GM12878 (cell line): ENCODE data around the gene ARL6IP5. TPM values are rescaled to one million over a fixed set of nuclear protein-coding genes. Genes with fewer than 3 reads are reported as not detected.
A peak's percentile ranks its signal among the peaks of the same experiment; 100 is the strongest.

Source experiments
- ATAC-seq: fragments of 200-7000 bp; cut with Tn5 transposase; 3 replicates; pipeline ENCODE4 v1.9.1; 2020; ENCODE audit warnings: mild to moderate bottlenecking, moderate library complexity
- BruUV-seq: library from RNA; stranded (reverse); fragments of 400-500 nt; replicated peaks from 2 replicates; lab custom pipeline; 2021; lab: Mats Ljungman, UMichigan
- CTCF ChIA-PET: fragments of 300-600 bp; sonication (Branson Sonifier 250); formaldehyde crosslinking; extraction: SDS; loops from one replicate; lab custom pipeline; 2021; ENCODE audit warnings: inconsistent platforms; lab: Yijun Ruan, JAX
- POLR2A ChIA-PET: fragments of 350-600 bp; formaldehyde crosslinking; extraction: SDS; loops from one replicate; lab custom pipeline; 2021; ENCODE audit warnings: inconsistent platforms; lab: Charles Lee
- RAD21 ChIA-PET: fragments of 300-600 bp; sonication (Branson Sonifier 250); formaldehyde crosslinking; loops from one replicate; lab custom pipeline; 2023; ENCODE audit warnings: antibody characterized with exemption; ENCODE audit not compliant: unreplicated experiment; lab: Charles Lee
- SMC1A ChIA-PET: fragments of 300-600 bp; sonication (Branson Sonifier 250); formaldehyde crosslinking; loops from one replicate; lab custom pipeline; 2023; ENCODE audit not compliant: unreplicated experiment, uncharacterized antibody; lab: Charles Lee
- DNase-seq: peaks from one replicate; pipeline ENCODE4 v3.0.0-alpha.2; 2011; ENCODE audit warnings: low read depth, low spot score
- FAIRE-seq: peaks from 3 replicates; lab custom pipeline; 2011; peaks lifted over from hg19 to GRCh38; lab: Jason Lieb, UNC
- H2AFZ ChIP-seq: 2 replicates; pipeline ENCODE4 v1.6.0; 2011; ENCODE audit warnings: low read depth, low read length, control low read depth; ENCODE audit not compliant: control insufficient read depth
- H3K27ac ChIP-seq: 2 replicates; pipeline ENCODE4 v1.5.1; 2011; ENCODE audit warnings: control low read depth; ENCODE audit not compliant: control insufficient read depth, insufficient read depth
- H3K27me3 ChIP-seq, 2 experiments: replicated peaks in 1 of 2; 2 replicates each; pipeline versions ENCODE4 v1.6.0 to v1.6.1; 2011; ENCODE audit warnings: low read length in 1 of 2; ENCODE audit not compliant: control insufficient read depth in 2 of 2, insufficient read depth in 2 of 2
- H3K36me3 ChIP-seq, 2 experiments: 2 replicates each; pipeline ENCODE4 v1.5.1; 2011; ENCODE audit warnings: low read length in 1 of 2; ENCODE audit not compliant: control insufficient read depth in 2 of 2, insufficient read depth in 2 of 2
- H3K4me1 ChIP-seq: 2 replicates; pipeline ENCODE4 v1.6.1; 2011; ENCODE audit warnings: mild to moderate bottlenecking, low read length, moderate library complexity, mixed read lengths; ENCODE audit not compliant: control insufficient read depth, insufficient read depth
- H3K4me2 ChIP-seq: 2 replicates; pipeline ENCODE4 v1.6.0; 2011; ENCODE audit warnings: control low read depth; ENCODE audit not compliant: control insufficient read depth, insufficient read depth
- H3K4me3 ChIP-seq: fragments of 200-600 bp; sonication (generic); 2 replicates; pipeline ENCODE4 v1.5.1; 2016
- H3K79me2 ChIP-seq: 2 replicates; pipeline ENCODE4 v1.6.0; 2011; ENCODE audit warnings: low read length; ENCODE audit not compliant: control insufficient read depth, insufficient read depth
- H3K9ac ChIP-seq: 2 replicates; pipeline ENCODE4 v1.8.0; 2011; ENCODE audit warnings: low read length, control low read depth, mixed read lengths; ENCODE audit not compliant: control insufficient read depth, insufficient read depth
- H3K9me3 ChIP-seq: replicated peaks from 3 replicates; pipeline ENCODE4 v1.5.1; 2011; ENCODE audit warnings: mild to moderate bottlenecking, low read length; ENCODE audit not compliant: control insufficient read depth, insufficient read depth
- H4K20me1 ChIP-seq: 2 replicates; pipeline ENCODE4 v1.6.0; 2011; ENCODE audit not compliant: control insufficient read depth, insufficient read depth
- JUNB ChIP-seq: IDR thresholded peaks from 2 replicates; pipeline ENCODE4 v1.6.1; 2016; ENCODE audit warnings: antibody characterized with exemption, mild to moderate bottlenecking
- MTA2 ChIP-seq: fragments of 450-650 bp; IDR thresholded peaks from 2 replicates; pipeline ENCODE4 v1.6.1; 2016; ENCODE audit warnings: low read depth, mild to moderate bottlenecking, moderate library complexity
- MYB ChIP-seq: fragments of 150-350 bp; IDR thresholded peaks from 2 replicates; pipeline ENCODE4 v1.6.1; 2014; ENCODE audit warnings: mild to moderate bottlenecking, low read depth, low read length, borderline replicate concordance
- NFIC ChIP-seq: IDR thresholded peaks from 2 replicates; pipeline ENCODE4 v1.6.1; 2012; ENCODE audit warnings: low read depth, mild to moderate bottlenecking, inconsistent platforms, low read length, moderate library complexity
- NR2F1 ChIP-seq: fragments of 450-650 bp; conservative IDR thresholded peaks from 2 replicates; pipeline ENCODE4 v1.6.1; 2017; ENCODE audit warnings: mild to moderate bottlenecking
- PML ChIP-seq: IDR thresholded peaks from 2 replicates; pipeline ENCODE4 v1.6.1; 2012; ENCODE audit warnings: low read length, inconsistent platforms
- RELB ChIP-seq: fragments of 450-650 bp; IDR thresholded peaks from 2 replicates; pipeline ENCODE4 v1.6.1; 2017; ENCODE audit warnings: low read depth, mild to moderate bottlenecking, moderate library complexity
- RUNX3 ChIP-seq: IDR thresholded peaks from 2 replicates; pipeline ENCODE4 v1.6.1; 2012; ENCODE audit warnings: low read length, inconsistent platforms
- SUPT20H ChIP-seq: IDR thresholded peaks from 2 replicates; pipeline ENCODE4 v1.6.1; 2011; ENCODE audit warnings: low read depth, mild to moderate bottlenecking, low read length, moderate library complexity, borderline replicate concordance; ENCODE audit not compliant: control insufficient read depth
- ZNF207 ChIP-seq: fragments of 450-650 bp; IDR thresholded peaks from 2 replicates; pipeline ENCODE4 v1.6.1; 2014; ENCODE audit warnings: antibody characterized with exemption, mild to moderate bottlenecking, borderline replicate concordance
- ZNF384 ChIP-seq: IDR thresholded peaks from 2 replicates; pipeline ENCODE4 v1.6.1; 2012; ENCODE audit warnings: low read depth, mild to moderate bottlenecking, low read length, improper control_type of control experiment, borderline replicate concordance
- ZNF622 ChIP-seq: fragments of 450-650 bp; IDR thresholded peaks from 2 replicates; pipeline ENCODE4 v1.6.1; 2017; ENCODE audit warnings: mild to moderate bottlenecking, inconsistent platforms
- whole genome bisulfite sequencing: methylation state at CpG from one replicate; pipeline ENCODE4 v1.1.6; 2016; ENCODE audit warnings: low lambda C conversion rate; ENCODE audit not compliant: insufficient replicate concordance, insufficient coverage; ENCODE audit errors: missing lambda C conversion rate; 5-methylcytosine and 5-hydroxymethylcytosine counted together
- in situ Hi-C: fragments of 300-500 bp; cut with MboI; formaldehyde crosslinking; loops from 9 replicates; pipeline ENCODE4 v1.14.3; 2018; ENCODE audit warnings: mixed read lengths
- intact Hi-C: fragments of 100-400 bp; cut with micrococcal nuclease; formaldehyde crosslinking; loops from one replicate; pipeline ENCODE4 v1.14.2; 2022; ENCODE audit not compliant: unreplicated experiment
- polyA plus RNA-seq, 11 experiments: library from polyadenylated mRNA; depleted of rRNA in 4 of 11; unstranded in 6 of 11; stranded (reverse) in 5 of 11; fragments of >200 nt; fragmentation: Nextera tagmentation in 4 of 11; fragmentation: Illumina TruSeq in 1 of 11; extraction: Ambion mirVana in 4 of 11; extraction: Trizol in 1 of 11; gene quantifications; 1 replicate in 1 of 11; 2 replicates in 10 of 11; pipeline versions ENCODE4 v1.2.1 to v1.2.3, GENCODE V29; 2011 to 2016; ENCODE audit warnings: inconsistent platforms in 2 of 11, missing spikeins in 2 of 11, low read depth in 1 of 11
- total RNA-seq, 4 experiments: library from RNA; depleted of rRNA in 3 of 4; stranded (reverse); fragments of >200 nt in 3 of 4; fragmentation: Illumina TruSeq in 1 of 4; extraction: Trizol in 1 of 4; gene quantifications; 2 replicates each; pipeline versions ENCODE4 v1.2.1 to v1.2.3, GENCODE V29; 2013 to 2021

The ARL6IP5 gene
- total and polyA plus RNA-seq, 10 of the 15 experiments (the other 5 are each of a cell fraction or from before 2014, with no cell fraction given), result 78.2 to 310 (median 148) TPM

GRCh38 chr3:69091389-69092029 lies 6.8 kb downstream of the ARL6IP5 start:
- intact Hi-C loops, result no loop called here
- peaks cover 0 to 19% of the 10 kb centered on the region in 2 experiments; a peak in 2 of 4 replicates for H3K36me3 ChIP-seq
- H3K79me2 ChIP-seq, result peaks cover 95% of the 10 kb centered on the region

More at GRCh38 chr3:69091389-69092029, 6.8 kb downstream of the ARL6IP5 start:
- POLR2A ChIA-PET, result interaction anchor here (0.7 to 3.8 kb wide), 11 partner anchors 8 to 115 kb away, joined by 3 to 22 read pairs (median 6); partner anchors contain the start of gene TMF1
- no TSS peak for BruUV-seq
- SMC1A ChIA-PET, result interaction anchor here (0.6 to 19.6 kb wide), 15 partner anchors 9 to 579 kb away, joined by 3 to 234 read pairs (median 6); partner anchors contain the start of genes ARL6IP5, LMOD3, TMF1 and UBA3
- no peaks in the 10 kb centered on the region for H4K20me1 ChIP-seq
- peak overlapping the region; percentile 46 for H3K4me2 ChIP-seq
- H3K9me3 ChIP-seq, result no peaks in the 10 kb centered on the region
- no peak overlapping the region for H3K9ac ChIP-seq
- peaks cover 54% of the 10 kb centered on the region for H3K4me1 ChIP-seq
- TF ChIP-seq MTA2, result peak; percentile 19; the same call in 1 of the 2 replicates
- no peak for TF ChIP-seq ZNF622
- peak; percentile 32; the same call in 1 of the 2 replicates for TF ChIP-seq PML
- peak; percentile 33; the same call in 1 of the 2 replicates for TF ChIP-seq ZNF384
- 0 out of 2 replicates have a peak, but pooled peaks have one; percentile 44 for TF ChIP-seq RELB
- no peak for TF ChIP-seq RUNX3
- peak; percentile 79 for TF ChIP-seq NR2F1
- TF ChIP-seq JUNB, result peak; percentile 90
- no peak for TF ChIP-seq MYB
- TF ChIP-seq ZNF207, result no peak
- peak; percentile 85 for TF ChIP-seq NFIC
- no peak for TF ChIP-seq SUPT20H
- DNase-seq (no peak), FAIRE-seq (no peak), ATAC-seq (peak; percentile 0; the same call in 1 of the 3 replicates)
- 0% methylated on average over 5 of the region's 5 CpGs for WGBS
- in situ Hi-C loops, result no loop called here
- H3K27me3 ChIP-seq, result no peaks in the 10 kb centered on the region
- H3K27ac ChIP-seq, result peak overlapping the region; percentile 39
- CTCF ChIA-PET, result interaction anchor here (0.6 to 2.4 kb wide), 9 partner anchors 9 to 145 kb away, joined by 3 to 8 read pairs (median 4); partner anchors contain the start of gene EOGT
- RAD21 ChIA-PET, result interaction anchor here (0.7 to 16.7 kb wide), 9 partner anchors 8 to 350 kb away, joined by 3 to 152 read pairs (median 4); partner anchors contain the start of genes ARL6IP5, EOGT, TMF1 and UBA3
- H3K4me3 ChIP-seq, result peak overlapping the region; percentile 59; the same call in 1 of the 2 replicates
- no peak overlapping the region for H2AFZ ChIP-seq
